Neural cell (in vitro differentiated cells): ENCODE results near the gene RALB. TPM values are rescaled to one million over a fixed set of nuclear protein-coding genes. Genes with fewer than 3 reads are reported as not detected.

Experiments used
- H2AFZ ChIP-seq: fragments of 200-600, 300-800 bp; sonication (generic), shearing (Covaris generic); 2 replicates; pipeline ENCODE4 v1.6.0; 2014; ENCODE audit warnings: low read depth, mild to moderate bottlenecking, antibody characterized with exemption, low read length, moderate library complexity
- H3F3A ChIP-seq: fragments of 200-600 bp; shearing (Covaris generic); 2 replicates; pipeline ENCODE4 v1.6.1; 2016; ENCODE audit warnings: mild to moderate bottlenecking, moderate library complexity, mixed read lengths, antibody characterized with exemption, low read length; ENCODE audit not compliant: insufficient read depth, poor library complexity, severe bottlenecking
- H3K27ac ChIP-seq: fragments of 200-600, 300-800 bp; sonication (generic), shearing (Covaris generic); 2 replicates; pipeline ENCODE4 v1.5.1; 2014; ENCODE audit warnings: mild to moderate bottlenecking, low read length, moderate library complexity
- H3K27me3 ChIP-seq: fragments of 300-800, 200-600 bp; sonication (generic), shearing (Covaris generic); 2 replicates; pipeline ENCODE4 v1.6.0; 2014; ENCODE audit warnings: mild to moderate bottlenecking, low read depth, low read length, moderate library complexity; ENCODE audit not compliant: insufficient read depth
- H3K36me3 ChIP-seq: fragments of 300-800, 200-600 bp; sonication (generic), shearing (Covaris generic); 2 replicates; pipeline ENCODE4 v1.5.1; 2014; ENCODE audit warnings: mild to moderate bottlenecking, antibody characterized with exemption, low read length, moderate library complexity; ENCODE audit not compliant: insufficient read depth
- H3K4me2 ChIP-seq: fragments of 300-800, 200-600 bp; sonication (generic), shearing (Covaris generic); 2 replicates; pipeline ENCODE4 v1.6.0; 2014; ENCODE audit warnings: mild to moderate bottlenecking, low read length
- H3K4me3 ChIP-seq: fragments of 300-800, 200-600 bp; sonication (generic), shearing (Covaris generic); 2 replicates; pipeline ENCODE4 v1.5.1; 2014; ENCODE audit warnings: mild to moderate bottlenecking, low read length, moderate library complexity
- H3K79me2 ChIP-seq: fragments of 200-600 bp; shearing (Covaris generic); replicated peaks from 2 replicates; pipeline ENCODE4 v1.6.0; 2014; ENCODE audit warnings: mild to moderate bottlenecking, low read length, moderate library complexity; ENCODE audit not compliant: insufficient read depth
- H3K9ac ChIP-seq: fragments of 300-800, 200-600 bp; sonication (generic), shearing (Covaris generic); 2 replicates; pipeline ENCODE4 v1.6.1; 2016; ENCODE audit warnings: mild to moderate bottlenecking, low read length, mixed read lengths
- H3K9me2 ChIP-seq: fragments of 200-600 bp; shearing (Covaris generic); 2 replicates; pipeline ENCODE4 v1.6.1; 2016; ENCODE audit warnings: mild to moderate bottlenecking, low read length, mixed read lengths; ENCODE audit not compliant: insufficient read depth
- H3K9me3 ChIP-seq: fragments of 200-600, 300-800 bp; sonication (generic), shearing (Covaris generic); 2 replicates; pipeline ENCODE4 v1.6.1; 2016; ENCODE audit warnings: mild to moderate bottlenecking, mixed run types, low read length, moderate library complexity, mixed read lengths
- H4K20me1 ChIP-seq: fragments of 200-600 bp; shearing (Covaris generic); 2 replicates; pipeline ENCODE4 v1.6.1; 2016; ENCODE audit warnings: mild to moderate bottlenecking, mixed run types; ENCODE audit not compliant: insufficient read depth
- CTCF ChIP-seq: fragments of 450-650 bp; IDR thresholded peaks from 2 replicates; pipeline ENCODE4 v1.5.1; 2014; ENCODE audit warnings: antibody characterized with exemption, mild to moderate bottlenecking, moderate library complexity; ENCODE audit not compliant: poor library complexity, severe bottlenecking
- EP300 ChIP-seq: fragments of 450-650 bp; conservative IDR thresholded peaks from 2 replicates; pipeline ENCODE4 v1.6.1; 2014; ENCODE audit warnings: antibody characterized with exemption, mild to moderate bottlenecking, moderate library complexity; ENCODE audit not compliant: poor library complexity, severe bottlenecking
- EZH2 ChIP-seq: fragments of 200-600, 300-800 bp; shearing (Covaris generic), sonication (generic); IDR thresholded peaks from 2 replicates; pipeline ENCODE4 v1.6.1; 2014; ENCODE audit warnings: antibody characterized with exemption, low read length, borderline replicate concordance, mild to moderate bottlenecking; ENCODE audit not compliant: insufficient read depth, poor library complexity, severe bottlenecking
- MXI1 ChIP-seq: fragments of 450-650 bp; conservative IDR thresholded peaks from 2 replicates; pipeline ENCODE4 v1.6.1; 2014; ENCODE audit warnings: antibody characterized with exemption, mild to moderate bottlenecking; ENCODE audit not compliant: poor library complexity, severe bottlenecking
- POLR2AphosphoS5 ChIP-seq: IDR thresholded peaks from 2 replicates; pipeline ENCODE4 v1.6.1; 2012
- RAD21 ChIP-seq: fragments of 450-650 bp; conservative IDR thresholded peaks from 2 replicates; pipeline ENCODE4 v1.6.1; 2014; ENCODE audit warnings: antibody characterized with exemption, mild to moderate bottlenecking, moderate library complexity
- REST ChIP-seq: IDR thresholded peaks from 2 replicates; pipeline ENCODE4 v1.6.1; 2012; ENCODE audit warnings: borderline replicate concordance
- SMC3 ChIP-seq: fragments of 450-650 bp; conservative IDR thresholded peaks from 2 replicates; pipeline ENCODE4 v1.6.1; 2014; ENCODE audit warnings: antibody characterized with exemption, mild to moderate bottlenecking, moderate library complexity; ENCODE audit not compliant: poor library complexity
- TAF1 ChIP-seq: IDR thresholded peaks from 2 replicates; pipeline ENCODE4 v1.6.1; 2012; ENCODE audit warnings: low read depth
- polyA plus RNA-seq: library from polyadenylated mRNA; depleted of rRNA; stranded (reverse); fragments of >200 nt; gene quantifications from 2 replicates; pipeline ENCODE4 v1.2.3, GENCODE V29; 2014

RALB gene
- polyA plus RNA-seq, 1 donor from 2014 or later = 50.6 TPM

- no peaks in the 10 kb centered on the region for H3K9me2 ChIP-seq
- H2AFZ ChIP-seq = no peak overlapping the region
- no peak overlapping the region for H3K9ac ChIP-seq
- H3K79me2 ChIP-seq = no peaks in the 10 kb centered on the region
- no peaks in the 10 kb centered on the region for H3K9me3 ChIP-seq
- no peaks in the 10 kb centered on the region for H3F3A ChIP-seq
- no peak overlapping the region for H3K4me3 ChIP-seq
- H3K36me3 ChIP-seq = no peaks in the 10 kb centered on the region
- no peak overlapping the region for H3K27ac ChIP-seq
- TF ChIP-seq RAD21 (no peak), CTCF (no peak), MXI1 (no peak), TAF1 (no peak), SMC3 (no peak), REST (no peak), EP300 (no peak), EZH2 (no peak), POLR2AphosphoS5 (no peak)
- H4K20me1 ChIP-seq = no peaks in the 10 kb centered on the region
- no peaks in the 10 kb centered on the region for H3K27me3 ChIP-seq
- no peak overlapping the region for H3K4me2 ChIP-seq
Observed at GRCh38 chr2:120272763-120273481, 20.3 kb downstream of the RALB start.

- Histone ChIP-seq H3K4me2 (no peak overlapping the region), H4K20me1 (no peaks in the 10 kb centered on the region), H3K36me3 (peaks cover 3% of the 10 kb centered on the region), H3K4me3 (no peak overlapping the region), H3K27me3 (no peaks in the 10 kb centered on the region), H3K9ac (no peak overlapping the region), H3K9me3 (no peaks in the 10 kb centered on the region), H3K27ac (no peak overlapping the region), H3K79me2 (no peaks in the 10 kb centered on the region), H3K9me2 (no peaks in the 10 kb centered on the region), H3F3A (no peaks in the 10 kb centered on the region), H2AFZ (no peak overlapping the region)
- TF ChIP-seq POLR2AphosphoS5 (no peak), EP300 (no peak), CTCF (no peak)
Observed at GRCh38 chr2:120275617-120276400, 23.2 kb downstream of the RALB start.
